Cardiac ventricle fibroblast (primary cell): ENCODE data around the gene TRIM36. TPM values are rescaled to one million over a fixed set of nuclear protein-coding genes. Genes with fewer than 3 reads are reported as not detected.

Experiments
- total RNA-seq: library from RNA; depleted of rRNA; stranded (reverse); fragments of >200 nt; gene quantifications from 2 replicates; pipeline ENCODE4 v1.2.3, GENCODE V29; 2015

TRIM36 gene
- total RNA-seq, result 0.12 TPM in 1 of 2 replicates, not detected in the other

GRCh38 chr5:115169487-115170133 lies at the start of gene TRIM36:
Gene TRIM36, minus strand, starts transcription at chr5:115169908. Its CDS starts 274 bp downstream, at chr5:115169634.

Other genes starting within 250 kb of the TRIM36 start
- 5.8 and 7.7 TPM in 2 replicates for gene PGGT1B, start 93.0 kb upstream of the TRIM36 start, total RNA-seq
- gene CCDC112, start 126.7 kb upstream of the TRIM36 start, total RNA-seq, result 3.2 and 4.7 TPM in 2 replicates